ENCODE measurements around the gene TDRD3.

Gene TDRD3

DNA sequence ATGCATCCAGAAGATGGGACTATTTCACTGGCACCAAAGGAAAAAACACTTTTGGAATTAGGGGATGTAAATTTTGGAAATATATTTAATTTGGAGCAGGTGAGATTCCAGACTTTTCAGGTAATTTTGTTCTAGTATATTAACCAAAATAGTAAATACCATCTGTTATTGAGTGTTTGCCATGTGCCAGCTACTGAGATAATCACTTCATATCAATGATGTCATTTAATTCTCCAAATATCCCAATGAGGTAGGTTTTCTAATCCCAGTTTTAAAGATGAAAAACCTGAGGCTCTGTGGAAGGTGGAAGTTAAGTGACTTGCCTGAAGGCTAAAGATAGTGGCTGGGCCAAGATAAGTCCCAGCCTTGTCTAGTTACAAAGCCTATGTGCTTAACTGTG lies 95.2 kb downstream of the TDRD3 start:
- no peak overlapping the region for H3K4me3 ChIP-seq (ENCODE audit: low read length)
- H3K9ac ChIP-seq (ENCODE audit: low read length): no peak overlapping the region
- no peaks in the 10 kb centered on the region for H3K79me2 ChIP-seq (ENCODE audit: low read length)
- H3K27me3 ChIP-seq (ENCODE audit: low read depth, low read length): no peaks in the 10 kb centered on the region
- no peak overlapping the region for H2AFZ ChIP-seq (ENCODE audit: low read depth, low read length)
- H3K4me2 ChIP-seq (ENCODE audit: low read length): no peak overlapping the region
- peaks cover 15% of the 10 kb centered on the region for H3K4me1 ChIP-seq (ENCODE audit: low read length)
- H3K36me3 ChIP-seq (replicated peaks; ENCODE audit: low read depth, low read length): peaks cover 59% of the 10 kb centered on the region
- TF ChIP-seq CTCF (IDR thresholded peaks at IDR 0.05; ENCODE audit: low read depth, low read length) (no peak), EZH2phosphoT487 (IDR thresholded peaks at IDR 0.05; ENCODE audit: low read depth) (no peak)
- no peak overlapping the region for H3K27ac ChIP-seq (ENCODE audit: low read length)
- H4K20me1 ChIP-seq (ENCODE audit: insufficient read depth, low read length): no peaks in the 10 kb centered on the region
- H3K9me3 ChIP-seq (ENCODE audit: insufficient read depth, low read length): 0 out of 2 replicates have a peak, but pooled peaks cover 5% of the 10 kb centered on the region

DNA sequence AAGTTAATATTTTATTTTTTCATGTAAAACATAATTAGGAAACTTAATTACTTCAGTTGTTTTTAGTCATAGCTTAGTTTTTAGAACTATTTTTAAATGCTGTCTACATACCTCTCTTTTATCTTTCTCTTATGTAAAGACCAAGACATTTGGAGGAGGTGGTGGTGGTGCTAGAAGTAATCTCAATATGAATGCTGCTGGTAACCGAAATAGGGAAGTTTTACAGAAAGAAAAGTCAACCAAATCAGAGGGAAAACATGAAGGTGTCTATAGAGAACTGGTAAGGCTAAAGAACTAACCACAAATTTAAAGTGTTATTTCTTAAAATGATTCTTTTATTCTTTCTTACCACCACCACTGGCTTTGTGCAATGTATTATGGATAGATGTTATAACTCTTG lies 97.3 kb downstream of the TDRD3 start:
- peaks cover 43% of the 10 kb centered on the region for H3K36me3 ChIP-seq (replicated peaks; ENCODE audit: low read depth, low read length)
- H3K9me3 ChIP-seq (ENCODE audit: insufficient read depth, low read length): 0 out of 2 replicates have a peak, but pooled peaks cover 5% of the 10 kb centered on the region
- H3K4me3 ChIP-seq (ENCODE audit: low read length): no peak overlapping the region
- H3K79me2 ChIP-seq (ENCODE audit: low read length): no peaks in the 10 kb centered on the region
- H3K27ac ChIP-seq (ENCODE audit: low read length): no peak overlapping the region
- peak overlapping the region; percentile 12 for H3K4me2 ChIP-seq (ENCODE audit: low read length)
- no peaks in the 10 kb centered on the region for H4K20me1 ChIP-seq (ENCODE audit: insufficient read depth, low read length)
- H2AFZ ChIP-seq (ENCODE audit: low read depth, low read length): no peak overlapping the region
- peaks cover 15% of the 10 kb centered on the region for H3K4me1 ChIP-seq (ENCODE audit: low read length)
- H3K9ac ChIP-seq (ENCODE audit: low read length): no peak overlapping the region
- no peak for TF ChIP-seq CTCF (IDR thresholded peaks at IDR 0.05; ENCODE audit: low read depth, low read length)
- TF ChIP-seq EZH2phosphoT487 (IDR thresholded peaks at IDR 0.05; ENCODE audit: low read depth): no peak
- no peaks in the 10 kb centered on the region for H3K27me3 ChIP-seq (ENCODE audit: low read depth, low read length)

DNA sequence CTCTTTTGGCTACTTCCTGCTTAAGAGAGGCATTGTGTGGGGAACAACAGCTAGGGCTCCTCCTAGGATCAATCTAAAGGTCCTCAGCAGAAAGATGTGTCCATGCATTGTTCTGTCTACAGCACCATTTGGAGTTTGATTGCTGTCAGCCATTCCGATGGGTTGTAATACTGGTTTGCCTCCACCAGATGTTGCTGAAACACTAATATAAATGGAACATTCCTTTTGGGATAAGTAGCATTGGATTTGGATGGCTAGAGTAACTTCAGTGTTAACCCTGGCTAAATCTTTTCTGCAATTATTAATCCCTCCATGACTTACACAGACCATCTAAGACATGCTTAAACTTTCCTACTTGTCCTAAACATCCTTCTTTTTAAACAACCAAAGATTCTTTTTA lies 104.2 kb downstream of the TDRD3 start:
- TF ChIP-seq CTCF (IDR thresholded peaks at IDR 0.05; ENCODE audit: low read depth, low read length) (no peak), EZH2phosphoT487 (IDR thresholded peaks at IDR 0.05; ENCODE audit: low read depth) (no peak)
- H3K9me3 ChIP-seq (ENCODE audit: insufficient read depth, low read length): peaks cover 24% of the 10 kb centered on the region
- H2AFZ ChIP-seq (ENCODE audit: low read depth, low read length): no peak overlapping the region
- H3K4me3 ChIP-seq (ENCODE audit: low read length): no peak overlapping the region
- no peaks in the 10 kb centered on the region for H4K20me1 ChIP-seq (ENCODE audit: insufficient read depth, low read length)
- H3K79me2 ChIP-seq (ENCODE audit: low read length): no peaks in the 10 kb centered on the region
- no peaks in the 10 kb centered on the region for H3K4me1 ChIP-seq (ENCODE audit: low read length)
- H3K27me3 ChIP-seq (ENCODE audit: low read depth, low read length): no peaks in the 10 kb centered on the region
- H3K9ac ChIP-seq (ENCODE audit: low read length): no peak overlapping the region
- peaks cover 49% of the 10 kb centered on the region for H3K36me3 ChIP-seq (replicated peaks; ENCODE audit: low read depth, low read length)
- H3K27ac ChIP-seq (ENCODE audit: low read length): no peak overlapping the region
- no peak overlapping the region for H3K4me2 ChIP-seq (ENCODE audit: low read length)

GRCh38 chr13:60509601-60510386 lies 112.8 kb downstream of the TDRD3 start:
- H3K4me2 ChIP-seq (ENCODE audit: low read length): no peak overlapping the region
- no peaks in the 10 kb centered on the region for H3K79me2 ChIP-seq (ENCODE audit: low read length)
- no peaks in the 10 kb centered on the region for H3K9me3 ChIP-seq (ENCODE audit: insufficient read depth, low read length)
- no peak overlapping the region for H3K27ac ChIP-seq (ENCODE audit: low read length)
- peaks cover 21% of the 10 kb centered on the region for H3K36me3 ChIP-seq (replicated peaks; ENCODE audit: low read depth, low read length)
- no peak overlapping the region for H3K4me3 ChIP-seq (ENCODE audit: low read length)
- H2AFZ ChIP-seq (ENCODE audit: low read depth, low read length): no peak overlapping the region
- H3K9ac ChIP-seq (ENCODE audit: low read length): no peak overlapping the region
- H4K20me1 ChIP-seq (ENCODE audit: insufficient read depth, low read length): no peaks in the 10 kb centered on the region
- H3K27me3 ChIP-seq (ENCODE audit: low read depth, low read length): no peaks in the 10 kb centered on the region
- H3K4me1 ChIP-seq (ENCODE audit: low read length): no peaks in the 10 kb centered on the region
- TF ChIP-seq EZH2phosphoT487 (IDR thresholded peaks at IDR 0.05; ENCODE audit: low read depth): no peak
- no peak for TF ChIP-seq CTCF (IDR thresholded peaks at IDR 0.05; ENCODE audit: low read depth, low read length)

Measured in OCI-LY3 (cell line).